GM18502 (cell line): ENCODE results near the gene LRTM2.

ENCODE experiments used
- ATAC-seq: cut with Tn5 transposase; IDR thresholded peaks from one replicate; pipeline ENCODE4 v1.9.1; 2021; ENCODE audit warnings: mild to moderate bottlenecking; ENCODE audit not compliant: unreplicated experiment, poor library complexity

LRTM2 gene

DNA sequence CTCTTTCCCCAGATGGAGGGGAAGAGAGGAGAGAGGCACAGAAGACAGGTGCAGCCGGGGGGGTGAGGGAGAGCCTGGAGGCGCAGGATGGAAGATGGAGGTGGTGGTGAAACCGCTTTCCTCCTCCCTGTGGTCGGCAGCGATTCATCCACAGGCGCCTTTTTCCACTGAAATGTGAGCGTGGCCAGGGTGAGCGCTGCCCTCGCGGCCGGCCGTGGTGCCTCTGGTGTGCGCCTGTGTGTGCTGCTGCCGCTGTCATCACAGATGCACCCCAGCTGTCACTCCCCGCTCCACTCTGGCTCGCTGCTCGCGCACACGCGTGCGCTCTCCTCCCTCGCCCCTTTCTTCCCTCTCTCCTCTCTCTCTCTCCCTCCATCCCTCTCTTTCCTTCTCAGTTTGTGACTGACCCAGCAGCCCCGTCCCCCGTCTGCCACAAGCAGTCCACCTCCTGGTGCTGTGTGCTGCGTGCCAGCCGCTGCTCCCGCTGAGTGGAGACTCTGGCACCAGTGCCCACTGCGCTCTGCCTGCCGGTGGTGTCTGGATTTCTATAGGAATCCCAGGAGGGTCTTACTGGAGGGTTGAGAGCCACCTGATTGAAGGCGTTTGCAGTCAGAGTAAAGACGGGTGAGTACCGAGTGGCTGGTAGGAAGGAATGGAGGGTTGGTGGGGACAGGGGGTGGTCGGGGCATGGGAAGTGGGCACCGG, at the start of gene LRTM2:
TSS of gene LRTM2 (plus strand) at position 375 of the 705 bp plus-strand sequence. CDS start 7,584 bp downstream, outside the sequence.
- ATAC-seq = no peak

DNA sequence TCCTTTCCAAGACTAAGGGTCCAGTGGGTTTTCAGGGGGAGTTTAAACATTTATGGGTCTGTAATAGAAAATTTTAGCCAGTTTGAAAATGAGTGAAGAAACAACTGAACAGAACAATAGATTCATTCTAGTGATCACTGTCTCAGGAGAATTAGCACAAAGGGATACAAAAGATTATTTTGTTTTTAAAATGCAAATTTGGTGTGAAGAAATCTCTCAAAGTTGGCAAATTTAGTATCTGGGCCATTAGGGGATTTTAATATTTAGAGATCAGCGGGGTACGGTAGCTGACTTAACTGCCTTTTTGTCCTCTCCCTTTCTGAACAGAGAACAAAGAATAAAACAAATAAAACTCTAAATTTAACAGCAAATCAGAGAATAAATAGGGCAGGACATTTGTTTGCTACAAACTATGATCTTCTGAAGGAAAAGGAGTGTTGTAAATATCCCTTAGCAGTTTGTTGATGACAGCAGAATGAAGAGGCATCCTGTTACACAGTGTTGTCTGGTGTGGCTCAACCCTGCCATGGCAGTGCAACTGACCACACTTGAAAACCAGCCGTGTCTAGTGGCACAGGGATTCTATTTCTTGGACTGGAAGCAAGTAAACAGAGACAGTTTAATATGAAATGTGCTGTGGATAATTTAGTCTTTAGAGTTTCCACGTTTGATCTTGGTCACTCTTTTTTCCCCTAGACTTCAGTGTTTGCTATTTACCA, 46.3 kb upstream of the LRTM2 start:
- ATAC-seq = no peak

DNA sequence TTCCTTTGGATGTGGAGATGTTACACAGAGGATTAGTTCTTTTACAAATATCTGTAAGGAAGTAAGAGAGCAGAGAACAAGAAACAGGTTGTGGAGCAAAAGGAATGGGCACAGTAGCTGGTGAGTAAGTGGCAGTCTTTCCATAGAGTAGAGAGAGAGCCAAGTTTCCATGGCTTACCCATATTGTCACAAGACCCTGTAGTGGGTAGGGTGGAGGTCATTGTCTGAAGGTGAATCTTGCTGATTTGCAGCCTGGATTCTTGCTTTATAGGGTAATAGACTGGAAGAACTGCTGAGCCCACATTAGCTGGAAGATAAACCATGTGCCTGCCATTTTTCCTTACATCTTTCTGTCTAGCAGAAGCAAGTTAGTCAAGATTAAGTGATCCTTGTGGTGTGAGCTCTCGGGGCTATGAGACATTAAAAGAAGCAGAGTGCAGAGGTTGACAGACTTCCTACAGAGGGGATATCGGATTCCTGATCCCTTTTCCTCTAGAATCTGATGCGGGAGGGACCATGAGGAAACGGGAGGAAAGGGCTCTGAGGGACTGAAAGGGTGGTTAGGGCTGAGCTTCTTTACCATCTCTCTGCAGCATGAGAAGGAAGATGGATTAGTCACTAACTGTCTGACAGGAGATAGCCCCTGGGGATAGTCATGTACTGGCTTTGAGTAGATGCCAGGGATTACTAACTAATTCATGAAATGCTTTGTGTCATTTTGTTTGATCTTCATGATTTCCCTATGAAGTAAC, 44.0 kb upstream of the LRTM2 start:
- ATAC-seq = no peak

DNA sequence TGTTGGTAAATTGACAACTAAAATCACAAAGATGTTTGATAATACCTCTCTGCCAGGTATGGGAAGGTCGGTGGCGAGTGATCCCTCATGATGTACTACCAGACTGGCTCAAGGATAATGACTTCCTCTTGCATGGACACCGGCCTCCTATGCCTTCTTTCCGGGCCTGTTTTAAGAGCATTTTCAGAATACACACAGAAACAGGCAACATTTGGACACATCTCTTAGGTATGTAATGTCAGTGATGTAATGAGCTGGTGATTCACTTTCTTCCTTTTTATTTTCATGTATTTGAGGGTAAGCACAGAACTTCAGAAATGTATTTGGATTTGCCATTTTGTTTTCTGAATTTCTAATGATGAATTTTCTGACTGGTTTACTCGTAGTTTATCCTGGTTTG, 42.6 kb upstream of the LRTM2 start:
- no peak for ATAC-seq

DNA sequence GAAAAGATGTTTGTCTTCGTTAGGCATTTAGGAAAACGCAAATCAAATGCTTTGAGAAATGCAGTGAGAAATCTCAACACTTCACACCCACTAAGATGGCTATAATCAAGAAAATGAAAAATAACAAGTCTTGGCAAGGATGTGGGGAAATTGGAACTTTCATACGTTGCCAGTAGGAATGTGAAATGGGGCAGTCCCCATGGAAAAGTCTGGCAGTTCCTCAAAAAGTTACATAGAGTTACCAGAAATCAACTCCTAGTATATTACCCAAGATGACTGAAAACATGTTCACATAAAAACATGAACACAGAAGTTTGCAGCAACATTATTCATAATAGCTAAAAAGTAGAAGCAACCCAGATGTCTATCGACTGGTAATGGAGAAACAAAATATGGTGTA, 41.5 kb upstream of the LRTM2 start:
- ATAC-seq = no peak

DNA sequence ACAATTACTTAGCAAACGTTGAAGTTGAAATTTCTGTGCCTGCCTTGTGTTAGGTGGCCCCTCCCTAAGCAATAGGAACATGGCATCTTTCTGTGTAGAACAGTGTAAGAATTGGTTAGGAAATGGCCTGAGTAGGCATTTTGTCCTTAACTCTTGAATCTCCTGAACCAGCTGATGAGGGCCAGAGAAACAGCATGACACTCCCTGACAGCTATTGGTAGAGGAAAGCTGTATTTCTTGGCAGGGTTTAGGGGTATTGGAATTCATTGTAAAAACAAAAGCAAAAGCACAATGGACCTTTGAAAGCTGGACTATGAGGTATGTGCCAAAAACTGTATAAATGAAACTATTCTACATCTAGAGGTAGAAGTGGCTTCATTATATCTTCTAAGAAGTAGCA, 40.6 kb upstream of the LRTM2 start:
- no peak for ATAC-seq

DNA sequence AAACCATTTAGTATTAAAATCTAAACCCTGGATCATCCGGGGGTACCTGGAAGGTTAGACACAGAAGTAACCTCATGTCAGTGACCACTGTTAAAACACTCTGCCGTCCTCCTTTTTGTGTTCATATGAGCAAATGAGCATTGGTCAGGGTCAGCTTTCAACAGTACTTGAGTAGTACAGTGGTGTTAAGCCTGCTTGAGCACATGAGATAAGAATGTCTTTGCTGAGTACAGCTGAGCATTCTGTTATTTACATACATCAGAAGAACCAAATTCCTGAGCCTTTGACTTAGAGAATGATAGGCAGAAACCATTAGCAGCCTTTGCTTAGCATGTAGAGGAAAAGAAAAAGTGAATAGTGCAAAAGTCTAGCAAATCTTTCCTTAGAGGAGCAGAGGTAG, 38.6 kb upstream of the LRTM2 start:
- ATAC-seq = no peak

DNA sequence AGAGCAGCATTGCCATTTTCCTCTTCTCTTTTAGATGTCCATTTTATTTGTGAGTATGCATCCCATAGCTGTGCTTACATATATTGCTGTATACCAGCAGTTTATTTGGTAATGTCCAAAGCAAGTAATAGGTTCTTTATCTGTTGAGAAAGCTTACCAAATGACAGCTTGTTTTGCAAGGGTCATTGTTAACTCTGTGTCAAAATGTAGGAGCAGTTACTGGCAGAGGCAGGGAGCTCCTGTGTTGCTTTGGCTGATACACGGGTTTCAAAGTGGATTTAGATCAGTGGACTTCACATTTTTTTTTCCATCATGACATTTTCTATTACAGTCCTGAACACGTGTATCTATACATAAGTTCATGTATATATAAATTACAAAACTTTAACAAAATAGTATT, 38.1 kb upstream of the LRTM2 start:
- no peak for ATAC-seq

DNA sequence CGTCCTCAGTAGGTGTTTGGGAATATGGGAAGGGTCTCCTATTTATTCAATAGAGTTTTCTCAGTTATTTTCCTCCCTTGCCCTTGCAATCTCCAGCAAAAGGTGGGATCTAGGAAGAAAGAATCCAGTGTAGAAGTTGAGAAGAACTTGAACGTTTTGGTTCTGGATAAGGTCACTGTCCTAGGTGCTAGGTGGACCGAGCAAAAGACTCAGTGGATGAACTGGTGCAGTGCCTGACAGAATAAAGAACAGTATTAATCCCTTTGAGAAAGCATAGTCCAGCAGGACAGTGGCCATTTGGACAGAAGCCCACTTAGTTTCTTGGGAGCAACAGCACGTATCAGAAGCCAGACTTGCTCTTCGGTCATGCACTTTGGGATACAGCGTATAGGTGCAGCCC, 32.7 kb upstream of the LRTM2 start:
- ATAC-seq = no peak

DNA sequence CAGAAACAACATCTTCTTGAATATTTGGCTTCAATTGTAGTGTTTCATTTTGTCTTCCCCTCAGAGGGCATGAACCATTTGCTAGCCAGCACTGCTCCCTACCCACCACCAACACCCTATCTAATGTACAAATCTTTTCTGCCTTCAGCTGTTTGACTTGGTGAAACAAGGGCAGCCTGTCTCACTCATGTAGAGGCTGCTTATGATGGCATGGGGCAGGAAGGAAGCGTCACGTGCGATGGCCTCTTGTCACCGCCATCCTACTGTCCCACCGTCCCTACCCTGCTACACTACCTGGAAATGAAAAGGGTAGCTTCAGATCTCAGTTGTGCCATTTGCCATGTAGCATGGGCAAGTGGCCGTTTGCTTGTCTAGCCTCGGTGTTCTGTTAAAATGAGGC, 29.9 kb upstream of the LRTM2 start:
- ATAC-seq = no peak

DNA sequence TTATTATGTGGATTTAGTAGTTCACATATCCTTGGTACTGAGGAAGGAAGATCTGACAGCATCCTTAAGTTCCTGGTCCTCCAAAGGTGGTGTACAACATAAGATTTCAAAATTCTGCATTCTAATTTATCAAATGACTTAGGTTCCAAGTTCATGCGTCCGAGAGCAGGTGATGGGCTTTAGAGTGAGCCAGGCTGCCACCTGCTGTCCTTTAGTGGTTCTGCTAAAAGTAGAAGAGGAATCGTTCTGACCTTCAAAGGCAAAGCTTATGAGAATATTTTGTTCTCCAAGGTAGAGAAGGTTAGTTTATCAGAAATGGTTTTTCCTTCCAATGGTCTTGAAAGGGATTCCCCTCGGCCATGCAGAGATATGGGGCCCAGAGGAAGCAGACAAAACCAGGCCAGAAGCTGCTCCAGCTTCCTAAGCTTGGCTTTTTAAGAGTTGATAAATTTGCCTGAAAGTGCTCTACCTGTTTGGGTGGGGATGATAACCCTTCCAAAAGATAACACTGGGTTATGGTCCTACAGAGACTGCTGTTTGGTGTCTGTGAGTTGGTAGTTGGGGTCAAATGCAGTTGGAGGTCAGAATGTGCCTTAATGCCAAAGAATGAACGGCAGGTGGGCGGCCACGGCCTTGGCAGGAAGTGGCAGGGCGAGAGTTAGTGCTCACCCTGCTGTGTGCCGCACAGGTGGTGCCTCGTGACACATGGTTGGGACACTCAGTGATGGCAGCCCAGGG, 29.1 kb upstream of the LRTM2 start:
- no peak for ATAC-seq

DNA sequence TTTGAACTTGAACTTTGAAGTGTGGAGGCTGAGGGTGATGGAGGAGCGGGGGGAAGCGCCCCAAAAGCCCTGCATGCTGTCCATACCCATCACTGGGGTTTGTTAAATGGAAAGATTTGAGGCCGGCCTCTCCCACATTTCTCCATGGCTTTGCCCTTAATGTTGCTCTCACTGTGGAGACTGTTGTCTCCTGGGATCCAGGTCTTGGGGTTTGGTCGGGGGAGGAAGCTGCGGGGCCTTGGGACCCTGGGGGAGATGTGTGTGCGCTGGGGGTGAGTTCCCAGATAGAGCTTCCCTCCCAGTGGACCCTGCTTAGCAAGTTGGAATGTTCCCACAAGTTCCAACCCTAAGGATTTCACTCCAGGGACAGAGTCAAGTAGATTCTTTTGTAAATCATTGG, 28.0 kb upstream of the LRTM2 start:
- no peak for ATAC-seq

DNA sequence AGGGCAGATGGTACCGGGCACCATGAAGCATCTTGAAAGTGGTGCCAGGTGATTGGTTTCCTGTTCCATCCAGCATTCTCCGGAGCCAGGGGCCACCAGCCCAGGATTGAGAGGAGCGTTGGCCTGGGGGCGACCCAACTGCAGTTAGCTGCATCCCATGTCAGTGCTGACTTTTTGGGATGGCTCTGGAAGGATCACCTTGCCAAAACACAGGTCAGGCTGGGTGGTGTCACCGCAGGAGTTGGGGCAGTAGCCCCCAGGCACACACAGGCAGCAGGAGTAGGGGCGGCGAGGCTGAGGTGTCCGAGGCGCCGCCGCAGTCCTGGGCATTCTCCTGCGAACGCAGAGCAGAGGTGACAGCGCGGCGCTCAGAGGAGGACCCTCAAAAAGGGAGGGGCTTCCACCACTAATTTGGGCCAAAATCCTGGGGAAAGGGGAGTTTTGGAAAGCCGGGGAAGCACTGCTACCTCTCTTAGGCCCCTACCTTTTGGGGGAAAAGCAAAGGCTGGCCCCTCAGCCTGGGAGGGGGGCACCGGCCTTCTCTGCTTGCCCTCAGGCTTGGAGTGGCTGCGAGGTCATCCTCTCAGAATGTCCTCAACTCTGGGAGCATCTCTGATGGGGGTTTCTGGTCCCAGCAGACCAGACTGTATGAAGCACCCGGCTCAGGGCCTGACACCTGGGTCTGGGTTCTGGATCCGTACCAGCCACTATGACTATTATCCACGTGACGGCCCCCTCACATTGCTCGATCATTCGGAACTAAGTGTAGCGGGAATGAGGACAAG, 26.7 kb upstream of the LRTM2 start:
- no peak for ATAC-seq

DNA sequence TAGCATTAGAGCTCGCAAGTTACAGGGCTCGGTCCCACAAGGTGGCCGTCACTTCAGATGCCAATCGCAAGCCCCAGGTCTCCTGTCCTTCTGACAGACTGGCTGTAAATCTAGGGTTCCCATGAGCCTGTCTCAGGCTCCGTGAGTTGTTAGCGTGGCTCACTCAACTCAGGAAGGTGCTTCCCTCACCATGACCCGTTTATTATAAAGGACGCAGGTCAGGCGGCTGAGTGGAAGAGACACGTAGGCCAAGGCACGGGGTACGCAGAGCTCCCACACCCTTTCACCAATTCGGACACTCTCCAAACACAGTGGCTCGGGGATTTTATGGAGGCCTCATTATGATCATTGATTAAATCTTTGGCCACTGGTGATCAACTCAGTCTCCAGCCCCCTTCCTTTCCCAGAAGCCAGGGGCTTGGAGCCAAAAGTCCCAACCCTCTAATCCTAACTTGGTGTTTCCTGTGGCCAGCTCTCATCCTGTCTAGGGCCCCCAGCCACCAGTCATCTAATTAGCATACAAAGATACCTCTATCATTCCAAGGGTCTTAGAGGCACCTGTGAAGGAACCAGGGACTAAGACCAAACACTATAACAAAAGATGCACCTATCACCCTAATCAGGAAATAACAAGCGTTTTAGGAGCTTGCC, 25.8 kb upstream of the LRTM2 start:
- no peak for ATAC-seq

DNA sequence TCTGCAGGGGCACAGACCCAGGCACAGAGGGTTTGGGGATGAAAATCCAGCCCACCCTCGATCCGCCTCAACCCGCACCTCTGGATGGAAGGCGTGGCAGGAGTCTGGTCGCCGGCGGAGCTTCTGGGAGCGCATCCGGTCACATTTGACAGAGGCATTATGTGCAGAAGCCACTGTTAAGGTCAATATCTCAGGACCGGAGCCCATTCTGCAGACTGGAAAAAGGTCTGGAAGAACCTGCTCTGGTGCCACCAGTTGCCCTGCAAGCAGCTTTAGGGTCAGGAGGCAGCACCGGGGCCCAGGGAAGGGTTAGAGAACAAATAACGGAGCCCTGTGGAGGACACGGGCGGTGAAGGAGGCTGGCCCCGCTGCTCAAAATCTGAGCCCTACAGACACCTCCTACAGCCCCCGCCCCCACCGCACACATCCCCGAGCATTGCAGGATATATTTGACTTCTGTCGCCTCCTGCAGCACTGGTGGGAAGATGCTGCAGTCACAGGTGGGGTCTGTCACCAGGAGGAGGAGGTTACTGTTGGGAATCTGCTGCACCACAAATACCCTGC, 25.1 kb upstream of the LRTM2 start:
- ATAC-seq = no peak

DNA sequence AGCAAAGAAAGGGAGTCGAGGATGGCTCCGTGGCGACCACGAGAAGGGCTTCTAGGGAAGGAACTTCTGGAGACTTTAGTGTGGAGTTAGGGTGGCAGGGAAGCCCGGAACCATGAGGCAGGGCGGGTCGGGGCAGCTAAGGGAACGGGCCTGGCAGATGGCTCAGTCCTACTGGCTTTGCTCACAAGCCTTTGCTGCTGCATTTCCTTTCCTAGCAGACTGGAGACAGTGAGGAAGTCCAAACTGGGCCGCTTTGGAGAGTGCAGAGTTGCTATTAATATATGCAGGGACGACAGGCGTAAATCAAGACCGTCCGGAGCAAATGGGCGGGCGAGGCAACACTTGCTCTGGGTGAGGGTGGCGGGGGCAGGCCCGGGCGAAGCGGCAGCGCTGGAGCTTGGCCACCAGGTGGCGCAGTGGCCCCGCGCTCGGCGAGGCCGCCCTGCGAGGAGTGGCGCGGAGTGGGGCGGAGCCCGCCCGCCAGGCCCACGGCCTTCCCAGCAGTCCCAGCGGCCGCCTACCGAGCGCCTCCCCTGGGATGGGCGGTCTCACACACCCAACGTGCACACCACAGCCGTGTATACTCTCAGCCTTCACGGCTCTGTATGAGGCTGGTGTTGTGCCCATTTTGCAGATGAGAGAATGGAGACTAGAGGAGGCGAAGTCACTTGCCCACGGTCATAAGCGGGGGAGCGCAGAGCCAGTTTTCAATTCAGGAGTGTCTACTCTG, 24.4 kb upstream of the LRTM2 start:
- ATAC-seq = peak; percentile 90

DNA sequence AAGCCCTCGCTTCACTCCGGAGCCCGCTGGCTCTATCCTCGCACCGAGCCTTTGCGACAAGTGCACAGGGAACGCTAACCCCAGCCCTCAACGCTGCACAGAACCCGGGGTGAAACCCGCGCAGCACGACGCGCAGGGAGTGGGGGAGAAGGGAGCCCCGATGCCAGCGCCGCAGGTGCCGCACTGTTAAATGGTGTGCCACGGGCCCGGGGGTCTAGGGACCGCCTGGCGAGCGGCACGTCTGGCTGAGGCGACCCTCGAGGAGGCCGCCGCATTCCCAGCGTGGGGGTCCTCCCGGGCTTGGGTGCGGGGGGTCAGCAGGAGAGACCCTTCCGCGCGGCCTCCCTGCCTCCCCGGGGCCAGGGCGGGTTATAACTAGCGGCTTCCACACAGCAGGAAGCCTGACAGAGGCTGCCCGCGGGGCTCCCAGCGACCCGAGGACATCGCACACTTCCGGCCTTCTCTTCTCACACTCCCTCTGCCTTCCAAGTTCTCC, 23.8 kb upstream of the LRTM2 start:
- ATAC-seq = peak; percentile 34
